HCT116 (cell line): ENCODE data around the gene ITSN1. TPM values are rescaled to one million over a fixed set of nuclear protein-coding genes. Genes with fewer than 3 reads are reported as not detected.
A peak's percentile ranks its signal among the peaks of the same experiment; 100 is the strongest.

Experiments used
- ATAC-seq: fragments of 200-7000 bp; cut with Tn5 transposase; 2 replicates; pipeline ENCODE4 v1.9.1; 2020; ENCODE audit warnings: mild to moderate bottlenecking, moderate library complexity
- BruUV-seq: library from RNA; stranded (reverse); fragments of 400-500 nt; replicated peaks from 2 replicates; lab custom pipeline; 2021; lab: Mats Ljungman, UMichigan
- CTCF ChIA-PET: fragments of 300-600 bp; sonication (Branson Sonifier 250); formaldehyde crosslinking; loops from one replicate; lab custom pipeline; 2021; ENCODE audit warnings: antibody characterized with exemption; lab: Charles Lee
- POLR2A ChIA-PET: fragments of 300-600, 350-600 bp; sonication (Branson Sonifier 250); formaldehyde crosslinking; loops from one replicate; lab custom pipeline; 2021; ENCODE audit warnings: antibody characterized with exemption; lab: Charles Lee
- RAD21 ChIA-PET, 2 experiments: fragments of 300-600 bp; sonication (Branson Sonifier 250); formaldehyde crosslinking; loops; one replicate each; lab custom pipeline; 2023; ENCODE audit warnings: low total read pairs in 2 of 2; ENCODE audit not compliant: uncharacterized antibody in 2 of 2, unreplicated experiment in 2 of 2, low non-redundant PET in 1 of 2; lab: Charles Lee
- DNase-seq: peaks from one replicate; pipeline ENCODE4 v3.0.0-alpha.2; 2010; ENCODE audit warnings: low read depth, low spot score
- H2AFZ ChIP-seq: fragments of 200-600 bp; shearing (Covaris generic), sonication (generic); 2 replicates; pipeline ENCODE4 v1.6.1; 2017; ENCODE audit warnings: low read depth, mixed run types, mixed read lengths, antibody characterized with exemption, low read length; ENCODE audit not compliant: poor library complexity, severe bottlenecking
- H3K27ac ChIP-seq: 2 replicates; pipeline ENCODE4 v1.5.1; 2012; ENCODE audit warnings: low read depth, low read length
- H3K27me3 ChIP-seq: fragments of 200-600 bp; sonication (generic); 2 replicates; pipeline ENCODE4 v1.6.1; 2016; ENCODE audit warnings: mixed run types, low read length, mixed read lengths; ENCODE audit not compliant: insufficient read depth
- H3K36me3 ChIP-seq, 2 experiments: fragments of 200-500 bp in 1 of 2; fragments of 200-600 bp in 1 of 2; sonication (Bioruptor generic) in 1 of 2; sonication (generic) in 1 of 2; 2 replicates each; pipeline versions ENCODE4 v1.5.1 to v1.6.1; 2014 to 2016; ENCODE audit warnings: low read length in 2 of 2, inconsistent platforms in 1 of 2, mixed read lengths in 1 of 2, mixed run types in 1 of 2; ENCODE audit not compliant: insufficient read depth in 2 of 2, control insufficient read depth in 1 of 2
- H3K4me1 ChIP-seq, 2 experiments: fragments of 200-600 bp in 1 of 2; sonication (generic) in 1 of 2; 2 replicates each; pipeline versions ENCODE4 v1.5.1 to v1.6.1; 2012 to 2017; ENCODE audit warnings: low read length in 2 of 2, inconsistent platforms in 1 of 2, mild to moderate bottlenecking in 1 of 2, mixed read lengths in 1 of 2, mixed run types in 1 of 2, moderate library complexity in 1 of 2; ENCODE audit not compliant: insufficient read depth in 2 of 2, control insufficient read depth in 1 of 2
- H3K4me2 ChIP-seq: fragments of 200-600 bp; sonication (generic); 2 replicates; pipeline ENCODE4 v1.6.1; 2017; ENCODE audit warnings: mixed run types, low read length, mixed read lengths
- H3K4me3 ChIP-seq, 2 experiments: fragments of 200-600 bp in 1 of 2; sonication (generic) in 1 of 2; replicated peaks in 1 of 2; 2 replicates each; pipeline ENCODE4 v1.5.1; 2011 to 2016; ENCODE audit warnings: low read length in 2 of 2, control low read depth in 1 of 2, low read depth in 1 of 2, mild to moderate bottlenecking in 1 of 2, mixed read lengths in 1 of 2, mixed run types in 1 of 2
- H3K79me2 ChIP-seq: fragments of 200-600 bp; sonication (generic); 2 replicates; pipeline ENCODE4 v1.6.1; 2017; ENCODE audit warnings: mild to moderate bottlenecking, mixed run types, low read length, moderate library complexity, mixed read lengths; ENCODE audit not compliant: insufficient read depth
- H3K9ac ChIP-seq: fragments of 200-600 bp; sonication (generic); 2 replicates; pipeline ENCODE4 v1.6.1; 2016; ENCODE audit warnings: low read length, mixed read lengths
- H3K9me2 ChIP-seq: fragments of 200-600 bp; sonication (generic), shearing (Covaris generic); 2 replicates; pipeline ENCODE4 v1.6.1; 2017; ENCODE audit warnings: mixed run types, mild to moderate bottlenecking, moderate library complexity; ENCODE audit not compliant: insufficient read depth
- H3K9me3 ChIP-seq, 2 experiments: fragments of 200-500 bp in 1 of 2; fragments of 200-600 bp in 1 of 2; sonication (Bioruptor generic) in 1 of 2; sonication (generic) in 1 of 2; 2 replicates each; pipeline ENCODE4 v1.6.1; 2014 to 2017; ENCODE audit warnings: low read length in 2 of 2, mixed read lengths in 2 of 2, inconsistent platforms in 1 of 2, low read depth in 1 of 2, mild to moderate bottlenecking in 1 of 2, mixed run types in 1 of 2, moderate library complexity in 1 of 2; ENCODE audit not compliant: control insufficient read depth in 1 of 2, insufficient read depth in 1 of 2
- H4K20me1 ChIP-seq: fragments of 200-600 bp; sonication (generic), shearing (Covaris generic); 2 replicates; pipeline ENCODE4 v1.6.1; 2017; ENCODE audit warnings: mixed run types, mild to moderate bottlenecking, moderate library complexity; ENCODE audit not compliant: insufficient read depth
- CEBPB ChIP-seq: IDR thresholded peaks from 2 replicates; pipeline ENCODE4 v1.6.1; 2012; ENCODE audit warnings: low read depth
- CTCF ChIP-seq, 3 experiments: fragments of 200-600 bp in 1 of 3; sonication (generic) in 1 of 3; IDR thresholded peaks in 2 of 3; conservative IDR thresholded peaks in 1 of 3; 2 replicates each; pipeline ENCODE4 v1.5.1; 2012 to 2017; ENCODE audit warnings: low read depth in 2 of 3, low read length in 2 of 3, antibody characterized with exemption in 1 of 3, borderline replicate concordance in 1 of 3, control low read depth in 1 of 3, mild to moderate bottlenecking in 1 of 3, mixed read lengths in 1 of 3, mixed run types in 1 of 3, moderate library complexity in 1 of 3; ENCODE audit not compliant: insufficient read depth in 1 of 3
- ELF1 ChIP-seq: IDR thresholded peaks from 2 replicates; pipeline ENCODE4 v1.6.1; 2012; ENCODE audit warnings: low read depth, borderline replicate concordance
- MAX ChIP-seq: IDR thresholded peaks from 2 replicates; pipeline ENCODE4 v1.6.1; 2012
- POLR2AphosphoS5 ChIP-seq: IDR thresholded peaks from 2 replicates; pipeline ENCODE4 v1.6.1; 2011; ENCODE audit warnings: mild to moderate bottlenecking, low read depth, low read length, moderate library complexity
- RAD21 ChIP-seq: IDR thresholded peaks from 2 replicates; pipeline ENCODE4 v1.6.1; 2012; ENCODE audit warnings: low read depth, mild to moderate bottlenecking
- REST ChIP-seq: IDR thresholded peaks from 2 replicates; pipeline ENCODE4 v1.6.1; 2012; ENCODE audit warnings: low read depth
- SIN3A ChIP-seq: IDR thresholded peaks from 2 replicates; pipeline ENCODE4 v1.6.1; 2012; ENCODE audit warnings: low read depth
- SP1 ChIP-seq: IDR thresholded peaks from 2 replicates; pipeline ENCODE4 v1.6.1; 2012; ENCODE audit warnings: low read depth
- ZFX ChIP-seq: fragments of 450-650 bp; IDR thresholded peaks from 2 replicates; pipeline ENCODE4 v1.6.1; 2017
- intact Hi-C: fragments of 100-400 bp; cut with micrococcal nuclease; formaldehyde crosslinking; loops from 2 replicates; pipeline ENCODE4 v1.10.0; 2022
- total RNA-seq: library from RNA; stranded (reverse); gene quantifications from one replicate; pipeline ENCODE4 v1.2.1, GENCODE V29; 2021; ENCODE audit not compliant: unreplicated experiment

The ITSN1 gene
- total RNA-seq, 1 experiment from 2014 or later = 25.8 TPM

GRCh38 chr21:33899199-33899598 is 256.9 kb downstream of the ITSN1 start (continued):
- TF ChIP-seq REST (no peak), RAD21 (no peak), SIN3A (no peak), CEBPB (no peak)

- Histone ChIP-seq H3K9ac (no peak overlapping the region), H3K4me2 (no peak overlapping the region), H3K9me2 (no peaks in the 10 kb centered on the region), H3K27me3 (no peaks in the 10 kb centered on the region), H3K36me3 (peaks cover 24% of the 10 kb centered on the region in 2 experiments; a peak in 3 of 4 replicates), H2AFZ (no peak overlapping the region), H3K9me3 (no peaks in the 10 kb centered on the region), H3K4me1 (no peaks in the 10 kb centered on the region), H3K27ac (no peak overlapping the region), H3K79me2 (no peaks in the 10 kb centered on the region), H3K4me3 (no peak overlapping the region), H4K20me1 (no peaks in the 10 kb centered on the region)
- DNase-seq (peak; percentile 38), ATAC-seq (peak; percentile 96)
- intact Hi-C loops = loop anchor here (5.0 to 10.0 kb wide), 2 partner anchors 257 to 294 kb away; partner anchors contain the start of genes CRYZL1 and ITSN1
- POLR2A ChIA-PET = interaction anchor here (1.6 kb wide), 1 partner anchor 11 kb away, joined by 3 read pairs; no protein-coding TSS in a partner anchor
- TF ChIP-seq SP1 = no peak
- peak; percentile 75 for TF ChIP-seq RAD21
- no peak for TF ChIP-seq REST
- TF ChIP-seq POLR2AphosphoS5 = 0 out of 2 replicates have a peak, but pooled peaks have one; percentile 11
- TF ChIP-seq CTCF (IDR thresholded peaks at IDR 0.05 in 2 of 3, conservative IDR thresholded peaks at IDR 0.05 in 1 of 3; ENCODE audit: borderline replicate concordance in 1 of 3, insufficient read depth in 1 of 3, low read depth in 2 of 3, low read length in 2 of 3) = peak; percentile 21 to 81 (median 75); a peak in 5 of 6 replicates
- peak; percentile 68 for TF ChIP-seq MAX
- no peak for TF ChIP-seq ZFX
- no peak for TF ChIP-seq ELF1
- RAD21 ChIA-PET = interaction anchor here in 1 of 2 experiments (1.7 kb wide), 1 partner anchor 296 kb away, joined by 8 read pairs; no protein-coding TSS in a partner anchor
- CTCF ChIA-PET = interaction anchor here (0.6 to 3.9 kb wide), 5 partner anchors 11 to 702 kb away, joined by 3 to 15 read pairs (median 5); no protein-coding TSS in a partner anchor
- no TSS peak for BruUV-seq
These were observed 259.3 kb downstream of the ITSN1 start for GRCh38 chr21:33901412-33902288.
